ENCODE data around the gene ARHGAP26.

ARHGAP26 gene

GRCh38 chr5:143062379-143062778 is 292.2 kb downstream of the ARHGAP26 start:
- no peak overlapping the region for H3K27ac ChIP-seq (ENCODE audit: low read depth, low read length)
- H3K9ac ChIP-seq (ENCODE audit: low read depth in 1 of 2, low read length in 2 of 2), result no peak overlapping the region
- no peak overlapping the region for H3K4me3 ChIP-seq (ENCODE audit: low read depth in 1 of 2, low read length in 2 of 2)
- H3K36me3 ChIP-seq (ENCODE audit: control insufficient read depth in 1 of 2, insufficient read depth in 2 of 2, low read length in 2 of 2), result peaks cover 14 to 21% of the 10 kb centered on the region in 2 donors
- no peaks in the 10 kb centered on the region for H3K27me3 ChIP-seq (ENCODE audit: control insufficient read depth in 1 of 2, insufficient read depth in 2 of 2, low read length in 2 of 2)
- H3K9me3 ChIP-seq (ENCODE audit: control insufficient read depth in 1 of 2, low read length in 2 of 2), result no peaks in the 10 kb centered on the region
- peaks cover 14 to 19% of the 10 kb centered on the region in 2 donors for H3K4me1 ChIP-seq (ENCODE audit: control insufficient read depth in 1 of 2, insufficient read depth in 2 of 2, low read length in 2 of 2)

DNA sequence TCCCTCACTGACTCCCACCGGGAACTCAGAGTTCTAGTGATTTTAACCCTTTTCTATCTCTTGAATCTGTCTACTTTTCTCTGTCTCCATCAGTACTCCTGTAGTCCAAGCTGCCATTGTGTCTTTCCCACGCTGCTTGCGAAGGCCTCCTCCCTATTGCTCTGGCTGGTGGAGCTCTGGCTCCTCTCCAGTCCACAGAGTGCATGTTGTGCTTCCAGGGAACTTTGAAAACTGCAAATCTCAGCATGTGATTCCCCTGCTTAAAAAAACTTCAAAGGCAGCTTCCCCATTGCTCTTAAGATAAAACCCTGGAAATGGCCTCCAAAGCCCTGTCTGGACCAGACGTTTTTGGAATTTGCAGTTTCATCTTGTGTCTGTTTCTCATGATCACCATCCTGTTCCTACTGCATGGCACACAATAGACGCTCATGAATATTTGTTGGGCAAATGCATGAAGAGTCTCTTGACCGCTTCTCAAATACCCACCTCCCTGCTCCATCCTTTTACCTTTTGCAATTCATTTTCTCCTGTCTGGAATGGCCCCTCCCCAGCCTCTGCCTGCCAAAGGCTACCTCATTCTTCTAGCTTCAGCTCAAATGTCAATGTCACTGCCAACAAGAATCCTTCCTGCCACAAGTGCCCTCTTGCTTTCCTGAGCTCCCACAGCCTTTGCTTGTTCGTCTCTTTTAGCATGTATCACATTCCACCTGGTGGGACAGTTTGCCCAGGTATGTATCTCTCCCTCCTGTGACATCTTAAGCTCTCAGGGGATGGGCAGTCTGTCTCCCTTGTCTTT is 293.2 kb downstream of the ARHGAP26 start:
- Histone ChIP-seq H3K27me3 (ENCODE audit: control insufficient read depth in 1 of 2, insufficient read depth in 2 of 2, low read length in 2 of 2) (no peaks in the 10 kb centered on the region), H3K36me3 (ENCODE audit: control insufficient read depth in 1 of 2, insufficient read depth in 2 of 2, low read length in 2 of 2) (peaks cover 9 to 20% of the 10 kb centered on the region in 2 donors), H3K27ac (ENCODE audit: low read depth, low read length) (no peak overlapping the region), H3K4me3 (ENCODE audit: low read depth in 1 of 2, low read length in 2 of 2) (no peak overlapping the region), H3K9me3 (ENCODE audit: control insufficient read depth in 1 of 2, low read length in 2 of 2) (no peaks in the 10 kb centered on the region), H3K4me1 (ENCODE audit: control insufficient read depth in 1 of 2, insufficient read depth in 2 of 2, low read length in 2 of 2) (peaks cover 8 to 19% of the 10 kb centered on the region in 2 donors), H3K9ac (ENCODE audit: low read depth in 1 of 2, low read length in 2 of 2) (no peak overlapping the region)

GRCh38 chr5:143064218-143064641 is 294.1 kb downstream of the ARHGAP26 start:
- Histone ChIP-seq H3K27ac (ENCODE audit: low read depth, low read length) (peak overlapping the region; percentile 26), H3K27me3 (ENCODE audit: control insufficient read depth in 1 of 2, insufficient read depth in 2 of 2, low read length in 2 of 2) (no peaks in the 10 kb centered on the region), H3K4me3 (ENCODE audit: low read depth in 1 of 2, low read length in 2 of 2) (no peak overlapping the region), H3K9me3 (ENCODE audit: control insufficient read depth in 1 of 2, low read length in 2 of 2) (no peaks in the 10 kb centered on the region), H3K36me3 (ENCODE audit: control insufficient read depth in 1 of 2, insufficient read depth in 2 of 2, low read length in 2 of 2) (peaks cover under 1 to 23% of the 10 kb centered on the region in 2 donors), H3K4me1 (ENCODE audit: control insufficient read depth in 1 of 2, insufficient read depth in 2 of 2, low read length in 2 of 2) (peaks cover 8 to 19% of the 10 kb centered on the region in 2 donors), H3K9ac (ENCODE audit: low read depth in 1 of 2, low read length in 2 of 2) (no peak overlapping the region)

- peak overlapping the region; percentile 26 for H3K27ac ChIP-seq (ENCODE audit: low read depth, low read length)
- no peaks in the 10 kb centered on the region for H3K27me3 ChIP-seq (ENCODE audit: control insufficient read depth in 1 of 2, insufficient read depth in 2 of 2, low read length in 2 of 2)
- peaks cover 5 to 27% of the 10 kb centered on the region in 2 donors for H3K36me3 ChIP-seq (ENCODE audit: control insufficient read depth in 1 of 2, insufficient read depth in 2 of 2, low read length in 2 of 2)
- H3K9ac ChIP-seq (ENCODE audit: low read depth in 1 of 2, low read length in 2 of 2), result no peak overlapping the region
- H3K4me1 ChIP-seq (ENCODE audit: control insufficient read depth in 1 of 2, insufficient read depth in 2 of 2, low read length in 2 of 2), result peaks cover 8 to 19% of the 10 kb centered on the region in 2 donors
- no peak overlapping the region for H3K4me3 ChIP-seq (ENCODE audit: low read depth in 1 of 2, low read length in 2 of 2)
- no peaks in the 10 kb centered on the region for H3K9me3 ChIP-seq (ENCODE audit: control insufficient read depth in 1 of 2, low read length in 2 of 2)
Observed at GRCh38 chr5:143064676-143065075, 294.5 kb downstream of the ARHGAP26 start.

DNA sequence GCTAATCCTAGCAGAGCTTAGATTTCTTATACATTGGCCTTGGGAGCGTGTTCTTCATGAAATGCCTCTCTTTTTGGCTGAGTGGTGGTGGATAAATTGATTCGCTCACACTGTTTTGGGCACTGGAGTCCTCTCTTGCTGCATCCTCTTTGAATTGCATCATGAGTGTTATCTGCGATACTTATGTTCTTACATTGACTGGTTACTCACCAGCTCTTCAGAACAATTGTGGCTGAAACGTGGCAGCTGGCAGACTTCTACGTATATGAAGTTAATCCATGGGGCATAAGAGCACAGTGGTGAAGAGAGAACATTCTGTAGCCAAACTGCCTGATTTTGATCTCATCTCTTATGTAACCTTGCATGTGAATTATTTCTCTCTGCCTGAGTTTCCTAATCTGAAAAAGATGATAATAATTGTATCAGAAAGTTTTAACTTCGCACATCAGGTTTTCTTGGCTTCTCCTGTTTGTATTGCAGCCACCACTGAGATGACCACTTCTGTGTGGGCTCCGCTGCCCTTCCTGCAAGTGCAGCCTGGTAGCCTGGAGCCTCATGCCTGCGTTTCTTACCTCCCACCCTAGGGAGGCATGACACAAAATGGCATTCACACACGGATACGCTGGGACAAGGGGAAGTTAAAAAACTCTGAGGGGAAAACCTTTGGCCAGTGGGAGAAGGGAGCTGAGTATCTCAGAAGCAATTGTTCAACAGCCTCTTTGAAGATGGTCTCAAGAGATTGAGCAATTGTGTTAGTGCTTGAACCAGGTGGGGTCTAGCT is 295.2 kb downstream of the ARHGAP26 start:
- peaks cover 10 to 29% of the 10 kb centered on the region in 2 donors for H3K36me3 ChIP-seq (ENCODE audit: control insufficient read depth in 1 of 2, insufficient read depth in 2 of 2, low read length in 2 of 2)
- H3K4me1 ChIP-seq (ENCODE audit: control insufficient read depth in 1 of 2, insufficient read depth in 2 of 2, low read length in 2 of 2), result peaks cover 8 to 19% of the 10 kb centered on the region in 2 donors
- H3K27me3 ChIP-seq (ENCODE audit: control insufficient read depth in 1 of 2, insufficient read depth in 2 of 2, low read length in 2 of 2), result no peaks in the 10 kb centered on the region
- no peak overlapping the region for H3K9ac ChIP-seq (ENCODE audit: low read depth in 1 of 2, low read length in 2 of 2)
- H3K4me3 ChIP-seq (ENCODE audit: low read depth in 1 of 2, low read length in 2 of 2), result no peak overlapping the region
- no peak overlapping the region for H3K27ac ChIP-seq (ENCODE audit: low read depth, low read length)
- H3K9me3 ChIP-seq (ENCODE audit: control insufficient read depth in 1 of 2, low read length in 2 of 2), result no peaks in the 10 kb centered on the region

DNA sequence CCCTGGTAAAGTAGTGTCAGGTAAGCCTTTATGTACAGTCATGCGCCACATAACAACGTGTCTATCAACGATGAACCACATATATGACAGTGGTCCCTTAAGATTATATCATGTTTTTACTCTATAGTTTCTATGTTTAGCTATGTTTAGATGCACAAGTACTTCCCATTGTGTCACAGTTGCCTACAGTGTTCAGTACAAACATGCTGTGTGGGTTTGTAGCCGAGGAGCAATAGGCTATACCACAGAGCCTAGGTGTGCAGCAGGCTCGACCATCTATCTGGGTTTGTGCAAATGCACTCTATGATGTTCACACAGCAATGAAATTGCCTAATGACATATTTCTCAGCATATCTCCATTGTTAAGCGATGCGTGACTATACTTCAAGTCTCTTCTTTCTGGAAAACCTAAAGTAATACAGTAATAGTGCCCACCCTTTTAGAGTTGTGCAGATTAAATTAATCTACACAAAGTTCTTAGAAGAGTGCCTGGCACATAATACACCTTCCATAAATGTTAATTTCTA is 295.9 kb downstream of the ARHGAP26 start:
- no peak overlapping the region for H3K4me3 ChIP-seq (ENCODE audit: low read depth in 1 of 2, low read length in 2 of 2)
- no peaks in the 10 kb centered on the region for H3K9me3 ChIP-seq (ENCODE audit: control insufficient read depth in 1 of 2, low read length in 2 of 2)
- no peak overlapping the region for H3K9ac ChIP-seq (ENCODE audit: low read depth in 1 of 2, low read length in 2 of 2)
- H3K4me1 ChIP-seq (ENCODE audit: control insufficient read depth in 1 of 2, insufficient read depth in 2 of 2, low read length in 2 of 2), result peaks cover 8 to 19% of the 10 kb centered on the region in 2 donors
- H3K27me3 ChIP-seq (ENCODE audit: control insufficient read depth in 1 of 2, insufficient read depth in 2 of 2, low read length in 2 of 2), result no peaks in the 10 kb centered on the region
- peaks cover 10 to 29% of the 10 kb centered on the region in 2 donors for H3K36me3 ChIP-seq (ENCODE audit: control insufficient read depth in 1 of 2, insufficient read depth in 2 of 2, low read length in 2 of 2)
- H3K27ac ChIP-seq (ENCODE audit: low read depth, low read length), result no peak overlapping the region

DNA sequence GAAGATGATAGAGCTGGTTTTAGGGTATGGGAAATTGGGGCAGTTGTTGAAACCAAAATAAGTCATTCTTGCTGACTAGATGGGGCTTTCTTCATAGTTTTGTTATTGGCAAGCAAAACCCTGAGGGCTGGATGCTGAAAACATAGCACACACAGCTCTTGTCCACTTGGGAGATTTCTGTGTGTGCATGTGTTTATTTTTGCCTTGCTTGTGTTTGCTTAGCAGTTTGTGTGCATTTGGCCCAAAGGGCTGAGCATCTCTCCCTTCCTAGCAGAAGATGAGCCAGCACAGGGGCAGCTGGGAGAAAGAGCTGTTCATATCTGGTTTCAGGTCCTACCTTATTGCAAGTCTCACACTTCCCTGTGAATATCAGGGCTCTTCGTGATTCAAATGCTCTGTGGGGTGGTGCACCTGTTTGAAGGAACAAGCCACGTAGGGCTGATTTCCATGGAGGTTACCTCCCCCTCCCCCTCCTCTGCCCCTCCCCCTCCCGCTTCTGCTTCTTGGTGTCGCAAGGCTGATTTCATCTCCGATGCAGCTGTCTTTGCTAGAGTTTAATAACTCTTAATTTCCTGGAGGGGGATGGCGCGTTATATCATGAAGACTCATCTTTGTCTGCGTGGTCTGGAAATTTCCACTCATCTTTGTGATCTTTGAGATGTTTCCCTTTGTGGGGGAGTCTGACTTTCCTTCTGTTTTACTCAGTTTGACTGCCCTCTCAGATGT is 296.5 kb downstream of the ARHGAP26 start:
- H3K9ac ChIP-seq (ENCODE audit: low read depth in 1 of 2, low read length in 2 of 2), result no peak overlapping the region
- peaks cover 10 to 29% of the 10 kb centered on the region in 2 donors for H3K36me3 ChIP-seq (ENCODE audit: control insufficient read depth in 1 of 2, insufficient read depth in 2 of 2, low read length in 2 of 2)
- H3K4me1 ChIP-seq (ENCODE audit: control insufficient read depth in 1 of 2, insufficient read depth in 2 of 2, low read length in 2 of 2), result peaks cover 8 to 19% of the 10 kb centered on the region in 2 donors
- H3K9me3 ChIP-seq (ENCODE audit: control insufficient read depth in 1 of 2, low read length in 2 of 2), result no peaks in the 10 kb centered on the region
- no peaks in the 10 kb centered on the region for H3K27me3 ChIP-seq (ENCODE audit: control insufficient read depth in 1 of 2, insufficient read depth in 2 of 2, low read length in 2 of 2)
- H3K27ac ChIP-seq (ENCODE audit: low read depth, low read length), result no peak overlapping the region
- no peak overlapping the region for H3K4me3 ChIP-seq (ENCODE audit: low read depth in 1 of 2, low read length in 2 of 2)

- H3K27me3 ChIP-seq (ENCODE audit: control insufficient read depth in 1 of 2, insufficient read depth in 2 of 2, low read length in 2 of 2), result no peaks in the 10 kb centered on the region
- no peak overlapping the region for H3K27ac ChIP-seq (ENCODE audit: low read depth, low read length)
- H3K4me3 ChIP-seq (ENCODE audit: low read depth in 1 of 2, low read length in 2 of 2), result no peak overlapping the region
- no peak overlapping the region for H3K9ac ChIP-seq (ENCODE audit: low read depth in 1 of 2, low read length in 2 of 2)
- H3K36me3 ChIP-seq (ENCODE audit: control insufficient read depth in 1 of 2, insufficient read depth in 2 of 2, low read length in 2 of 2), result peaks cover 10 to 29% of the 10 kb centered on the region in 2 donors
- peaks cover 5 to 19% of the 10 kb centered on the region in 2 donors for H3K4me1 ChIP-seq (ENCODE audit: control insufficient read depth in 1 of 2, insufficient read depth in 2 of 2, low read length in 2 of 2)
- no peaks in the 10 kb centered on the region for H3K9me3 ChIP-seq (ENCODE audit: control insufficient read depth in 1 of 2, low read length in 2 of 2)
Observed at GRCh38 chr5:143068712-143069111, 298.5 kb downstream of the ARHGAP26 start.

- no peaks in the 10 kb centered on the region for H3K27me3 ChIP-seq (ENCODE audit: control insufficient read depth in 1 of 2, insufficient read depth in 2 of 2, low read length in 2 of 2)
- H3K27ac ChIP-seq (ENCODE audit: low read depth, low read length), result no peak overlapping the region
- no peaks in the 10 kb centered on the region for H3K9me3 ChIP-seq (ENCODE audit: control insufficient read depth in 1 of 2, low read length in 2 of 2)
- H3K9ac ChIP-seq (ENCODE audit: low read depth in 1 of 2, low read length in 2 of 2), result no peak overlapping the region
- H3K4me1 ChIP-seq (ENCODE audit: control insufficient read depth in 1 of 2, insufficient read depth in 2 of 2, low read length in 2 of 2), result peaks cover 0 to 4% of the 10 kb centered on the region in 2 donors
- H3K4me3 ChIP-seq (ENCODE audit: low read depth in 1 of 2, low read length in 2 of 2), result no peak overlapping the region
- peaks cover 10 to 22% of the 10 kb centered on the region in 2 donors for H3K36me3 ChIP-seq (ENCODE audit: control insufficient read depth in 1 of 2, insufficient read depth in 2 of 2, low read length in 2 of 2)
Observed at GRCh38 chr5:143071927-143072326, 301.8 kb downstream of the ARHGAP26 start.

Data from duodenal mucosa (tissue), 2 donors.